Colonic mucosa (tissue), 4 donors: ENCODE measurements around the gene DGAT2. TPM values are rescaled to one million over a fixed set of nuclear protein-coding genes. Genes with fewer than 3 reads are reported as not detected.

Source experiments
- DNase-seq: peaks from one replicate; pipeline ENCODE4 v3.0.0-alpha.2; 2020
- H3K27ac ChIP-seq: fragments of 200-600 bp; one replicate; pipeline ENCODE4 v1.8.0; 2021
- H3K27me3 ChIP-seq: fragments of 200-600 bp; one replicate; pipeline ENCODE4 v1.8.0; 2021
- H3K36me3 ChIP-seq: fragments of 200-600 bp; one replicate; pipeline ENCODE4 v1.8.0; 2021
- H3K4me1 ChIP-seq: fragments of 200-600 bp; one replicate; pipeline ENCODE4 v1.8.0; 2021; ENCODE audit warnings: mild to moderate bottlenecking
- H3K4me3 ChIP-seq: fragments of 200-600 bp; one replicate; pipeline ENCODE4 v1.8.0; 2021
- H3K9ac ChIP-seq, 2 donors: one replicate each; pipeline ENCODE4 v1.7.0; 2013; ENCODE audit warnings: control low read depth in 2 of 2, low read depth in 2 of 2, low read length in 2 of 2
- H3K9me3 ChIP-seq: fragments of 200-600 bp; one replicate; pipeline ENCODE4 v1.8.0; 2021
- CTCF ChIP-seq: fragments of 200-600 bp; IDR thresholded peaks from one replicate; pipeline ENCODE4 v1.8.0; 2022; ENCODE audit warnings: antibody characterized with exemption, mild to moderate bottlenecking
- intact Hi-C: fragments of 100-400 bp; cut with DNase I; formaldehyde crosslinking; loops from one replicate; pipeline ENCODE4 v1.14.1; 2022
- total RNA-seq, 2 donors: library from RNA; stranded (reverse); fragmentation: NEBNext Ultra II Directional in 1 of 2; extraction: Animal tissue kit (Norgen Biotek cat#: 25700) in 1 of 2; gene quantifications; one replicate each; pipeline ENCODE4 v1.2.1, GENCODE V29; 2021
- donor health status: healthy.
- donor health status: DM: no; HTN: no; CAD: no.
- donor health status: DM: no; HTN: no; CAD: no.

DGAT2 gene
- total RNA-seq, 2 donors from 2014 or later, result 3.0 to 5.9 TPM

GRCh38 chr11:75777461-75778110 is 9.0 kb downstream of the DGAT2 start:
- no peak for TF ChIP-seq CTCF
- Histone ChIP-seq H3K27ac (no peak overlapping the region), H3K9ac (no peak overlapping the region), H3K4me3 (no peak overlapping the region), H3K4me1 (no peaks in the 10 kb centered on the region), H3K9me3 (no peaks in the 10 kb centered on the region), H3K27me3 (no peaks in the 10 kb centered on the region), H3K36me3 (no peaks in the 10 kb centered on the region)
- DNase-seq, result no peak
- intact Hi-C loops, result no loop called here

GRCh38 chr11:75778962-75779361 is 10.4 kb downstream of the DGAT2 start:
- H3K4me1 ChIP-seq, result no peaks in the 10 kb centered on the region
- no peaks in the 10 kb centered on the region for H3K9me3 ChIP-seq
- H3K27me3 ChIP-seq, result no peaks in the 10 kb centered on the region
- no peak overlapping the region for H3K4me3 ChIP-seq
- no peak overlapping the region for H3K27ac ChIP-seq
- DNase-seq, result no peak
- H3K9ac ChIP-seq, result no peak overlapping the region
- TF ChIP-seq CTCF, result no peak
- intact Hi-C loops, result no loop called here
- H3K36me3 ChIP-seq, result no peaks in the 10 kb centered on the region

GRCh38 chr11:75779960-75780359 is 11.4 kb downstream of the DGAT2 start:
- Histone ChIP-seq H3K27ac (no peak overlapping the region), H3K9me3 (no peaks in the 10 kb centered on the region), H3K4me3 (no peak overlapping the region), H3K27me3 (no peaks in the 10 kb centered on the region), H3K9ac (no peak overlapping the region), H3K36me3 (no peaks in the 10 kb centered on the region), H3K4me1 (no peaks in the 10 kb centered on the region)
- DNase-seq, result no peak
- intact Hi-C loops, result loop anchor here (10.0 kb wide), 1 partner anchor 45 kb away; no protein-coding TSS in a partner anchor
- no peak for TF ChIP-seq CTCF

- no peaks in the 10 kb centered on the region for H3K4me1 ChIP-seq
- intact Hi-C loops, result loop anchor here (10.0 kb wide), 1 partner anchor 46 kb away; no protein-coding TSS in a partner anchor
- DNase-seq, result no peak
- no peaks in the 10 kb centered on the region for H3K27me3 ChIP-seq
- no peak overlapping the region for H3K9ac ChIP-seq
- H3K9me3 ChIP-seq, result no peaks in the 10 kb centered on the region
- TF ChIP-seq CTCF, result no peak
- no peak overlapping the region for H3K27ac ChIP-seq
- H3K36me3 ChIP-seq, result no peaks in the 10 kb centered on the region
- no peak overlapping the region for H3K4me3 ChIP-seq
Observed at GRCh38 chr11:75780888-75781287, 12.3 kb downstream of the DGAT2 start.

GRCh38 chr11:75781296-75781695 is 12.7 kb downstream of the DGAT2 start:
- no peak overlapping the region for H3K27ac ChIP-seq
- no peaks in the 10 kb centered on the region for H3K36me3 ChIP-seq
- no peak overlapping the region for H3K9ac ChIP-seq
- H3K4me3 ChIP-seq, result no peak overlapping the region
- DNase-seq, result no peak
- TF ChIP-seq CTCF, result no peak
- H3K27me3 ChIP-seq, result no peaks in the 10 kb centered on the region
- intact Hi-C loops, result loop anchor here (10.0 kb wide), 1 partner anchor 46 kb away; no protein-coding TSS in a partner anchor
- H3K4me1 ChIP-seq, result no peaks in the 10 kb centered on the region
- H3K9me3 ChIP-seq, result no peaks in the 10 kb centered on the region
